H1 (cell line): ENCODE data around the gene NBEA. TPM values are rescaled to one million over a fixed set of nuclear protein-coding genes. Genes with fewer than 3 reads are reported as not detected.

Experiments
- ASH2L ChIP-seq: fragments of 200-600, 300-600 bp; sonication (generic); IDR thresholded peaks from one replicate; pipeline ENCODE4 v1.7.1; 2017; ENCODE audit warnings: low read length
- CBX8 ChIP-seq: fragments of 300-800, 300-1000 bp; sonication (generic); IDR thresholded peaks from 2 replicates; pipeline ENCODE4 v1.7.1; 2016; ENCODE audit warnings: low read depth, low read length, borderline replicate concordance
- CREB1 ChIP-seq: IDR thresholded peaks from 2 replicates; pipeline ENCODE4 v1.6.1; 2012; ENCODE audit warnings: inconsistent platforms
- CTBP2 ChIP-seq: IDR thresholded peaks from 2 replicates; pipeline ENCODE4 v1.7.0; 2011; ENCODE audit warnings: borderline replicate concordance, mild to moderate bottlenecking, moderate library complexity, mixed read lengths, low read length; ENCODE audit not compliant: insufficient read depth, insufficient read length
- HDAC2 ChIP-seq, 2 experiments: fragments of 300-600 bp in 1 of 2; sonication (generic) in 1 of 2; IDR thresholded peaks; 2 replicates each; pipeline ENCODE4 v1.6.1; 2011 to 2012; ENCODE audit warnings: low read depth in 2 of 2, low read length in 2 of 2, mild to moderate bottlenecking in 2 of 2, moderate library complexity in 2 of 2, borderline replicate concordance in 1 of 2, inconsistent platforms in 1 of 2
- POLR2AphosphoS5 ChIP-seq: IDR thresholded peaks from 2 replicates; pipeline ENCODE4 v1.6.1; 2011; ENCODE audit warnings: low read depth, low read length
- RNF2 ChIP-seq: fragments of 200-900, 300-1000 bp; sonication (generic); IDR thresholded peaks from 2 replicates; pipeline ENCODE4 v1.7.1; 2016; ENCODE audit warnings: borderline replicate concordance, low read depth, mild to moderate bottlenecking, antibody characterized with exemption, low read length; ENCODE audit not compliant: poor library complexity, severe bottlenecking; ENCODE audit errors: missing control alignments
- SRF ChIP-seq: IDR thresholded peaks from 2 replicates; pipeline ENCODE4 v1.6.1; 2011; ENCODE audit warnings: mild to moderate bottlenecking, low read depth, low read length, moderate library complexity
- polyA plus RNA-seq, 7 experiments: library from polyadenylated mRNA; depleted of rRNA in 3 of 7; stranded (reverse) in 5 of 7; unstranded in 2 of 7; fragments of >200 nt in 5 of 7; fragments of 200-250 nt in 2 of 7; gene quantifications; 1 replicate in 5 of 7; 2 replicates in 1 of 7; 4 replicates in 1 of 7; pipeline versions ENCODE4 v1.2.1 to v1.2.3, GENCODE V29; 2011 to 2013; ENCODE audit warnings: missing spikeins in 2 of 7, mixed read lengths in 2 of 7
- total RNA-seq: library from RNA; stranded (reverse); fragmentation: NEBNext Ultra II Directional; extraction: Animal tissue kit (Norgen Biotek cat#: 25700); gene quantifications from 2 replicates; pipeline ENCODE4 v1.2.1, GENCODE V29; 2021

The NBEA gene
- total and polyA plus RNA-seq, 2 of the 8 experiments (the other 6 are each of a cell fraction or from before 2014, with no cell fraction given): 14.2 to 21.5 TPM

- TF ChIP-seq HDAC2 (IDR thresholded peaks at IDR 0.05; ENCODE audit: borderline replicate concordance in 1 of 2, low read depth in 2 of 2, low read length in 2 of 2) (no peak), CTBP2 (no peak), ASH2L (no peak), RNF2 (no peak), POLR2AphosphoS5 (no peak), CREB1 (no peak), SRF (no peak), CBX8 (no peak)
- TF ChIP-seq, all 59 proteins: peak for 0
Observed at GRCh38 chr13:35482527-35482926, 540.5 kb downstream of the NBEA start (continued).
